HT-29 (cell line): ENCODE measurements around the gene FHL1. TPM values are rescaled to one million over a fixed set of nuclear protein-coding genes. Genes with fewer than 3 reads are reported as not detected.

Source experiments
- DNase-seq: peaks from one replicate; pipeline ENCODE4 v3.0.0-alpha.2; 2015; ENCODE audit warnings: low spot score
- small RNA-seq: library from RNA; depleted of rRNA; stranded (forward); fragments of <200 nt; gene quantifications from one replicate; pipeline ENCODE3, GENCODE V24; 2014
- total RNA-seq: library from RNA; depleted of rRNA; stranded (reverse); fragments of >200 nt; shearing (Covaris generic); gene quantifications from 2 replicates; pipeline ENCODE4 v1.2.3, GENCODE V29; 2014; rRNA removed

The FHL1 gene
- total RNA-seq, 1 experiment from 2014 or later: not detected

- peak; percentile 45 for DNase-seq
Observed at GRCh38 chrX:136251041-136251991, 104.0 kb downstream of the FHL1 start, which contains the start of gene MAP7D3. TSS of gene MAP7D3 (minus strand) at chrX:136251400. CDS start at chrX:136251358, 42 bp downstream.

GRCh38 chrX:136255541-136255940 is 108.2 kb downstream of the FHL1 start:
- no peak for DNase-seq

GRCh38 chrX:136256026-136256425 is 108.7 kb downstream of the FHL1 start:
- no peak for DNase-seq

GRCh38 chrX:136258951-136259350 is 111.6 kb downstream of the FHL1 start:
- no peak for DNase-seq

GRCh38 chrX:136259543-136259942 is 112.2 kb downstream of the FHL1 start:
- DNase-seq: no peak

GRCh38 chrX:136260776-136261175 is 113.4 kb downstream of the FHL1 start:
- no peak for DNase-seq

Small RNA genes lying within 50 kb of the gene (small RNA-seq; reads per million reads assigned to genes)
- not detected for gene RF01210

Other genes with a start within 250 kb of the FHL1 start
- 8.7 and 9.9 TPM in 2 replicates for gene MMGT1, start 173.5 kb upstream of the FHL1 start, total RNA-seq
- 5.3 and 6.3 TPM in 2 replicates for gene SLC9A6, start 162.1 kb upstream of the FHL1 start, total RNA-seq
- gene MAP7D3, start 103.9 kb downstream of the FHL1 start, total RNA-seq: 2.0 and 3.4 TPM in 2 replicates
- not detected in 2 replicates for gene ADGRG4, start 153.4 kb downstream of the FHL1 start, total RNA-seq